PC-3 (cell line): Measurements from ENCODE around the gene PADI1. TPM values are rescaled to one million over a fixed set of nuclear protein-coding genes. Genes with fewer than 3 reads are reported as not detected.

Experiments
- ATAC-seq: fragments of 200-7000 bp; cut with Tn5 transposase; 2 replicates; pipeline ENCODE4 v1.9.1; 2020; ENCODE audit warnings: mild to moderate bottlenecking, moderate library complexity
- BruUV-seq: library from RNA; stranded (reverse); fragments of 400-500 nt; replicated peaks from 2 replicates; lab custom pipeline; 2021; lab: Mats Ljungman, UMichigan
- CTCF ChIA-PET: fragments of 300-600 bp; sonication (Branson Sonifier 250); formaldehyde crosslinking; loops from one replicate; lab custom pipeline; 2022; ENCODE audit warnings: antibody characterized with exemption; lab: Charles Lee
- POLR2A ChIA-PET: fragments of 300-600 bp; sonication (Branson Sonifier 250); formaldehyde crosslinking; loops from one replicate; lab custom pipeline; 2022; ENCODE audit warnings: antibody characterized with exemption; ENCODE audit not compliant: unreplicated experiment; lab: Charles Lee
- DNase-seq: peaks from one replicate; pipeline ENCODE4 v3.0.0-alpha.2; 2015
- H2AFZ ChIP-seq: fragments of 300-600 bp; sonication (generic); 2 replicates; pipeline ENCODE4 v1.6.0; 2016; ENCODE audit warnings: antibody characterized with exemption, low read length
- H3F3A ChIP-seq: fragments of 300-600 bp; sonication (generic); one replicate; pipeline ENCODE4 v1.6.0; 2017; ENCODE audit warnings: antibody characterized with exemption, low read length, control low read depth, mild to moderate bottlenecking; ENCODE audit not compliant: unreplicated experiment
- H3K27ac ChIP-seq: fragments of 300-600 bp; sonication (generic); 2 replicates; pipeline ENCODE4 v1.5.1; 2016; ENCODE audit warnings: mild to moderate bottlenecking, low read length
- H3K27me3 ChIP-seq: fragments of 300-600 bp; sonication (generic); 2 replicates; pipeline ENCODE4 v1.6.1; 2016; ENCODE audit warnings: low read length, mixed read lengths
- H3K36me3 ChIP-seq: fragments of 300-600 bp; sonication (generic); 2 replicates; pipeline ENCODE4 v1.6.1; 2016; ENCODE audit warnings: low read depth, mixed run types, low read length, mixed read lengths
- H3K4me1 ChIP-seq: fragments of 300-600 bp; sonication (generic); 2 replicates; pipeline ENCODE4 v1.5.1; 2016; ENCODE audit warnings: low read length; ENCODE audit not compliant: insufficient read depth
- H3K4me2 ChIP-seq: fragments of 300-600 bp; sonication (generic); 2 replicates; pipeline ENCODE4 v1.6.0; 2016; ENCODE audit warnings: low read length
- H3K4me3 ChIP-seq: fragments of 300-600 bp; sonication (generic); 2 replicates; pipeline ENCODE4 v1.5.1; 2016; ENCODE audit warnings: mild to moderate bottlenecking, low read length, mixed read lengths
- H3K79me2 ChIP-seq: fragments of 300-600 bp; sonication (generic); 2 replicates; pipeline ENCODE4 v1.6.1; 2017; ENCODE audit warnings: low read length, mixed read lengths
- H3K9ac ChIP-seq: fragments of 300-600 bp; sonication (generic); 2 replicates; pipeline ENCODE4 v1.6.0; 2016; ENCODE audit warnings: mild to moderate bottlenecking, low read length
- H3K9me2 ChIP-seq: fragments of 300-600 bp; sonication (generic); replicated peaks from 2 replicates; pipeline ENCODE4 v1.6.1; 2016; ENCODE audit warnings: mixed run types, low read length, mixed read lengths
- H3K9me3 ChIP-seq: fragments of 300-600 bp; sonication (generic); 2 replicates; pipeline ENCODE4 v1.6.1; 2016; ENCODE audit warnings: low read length, mixed read lengths
- H4K20me1 ChIP-seq: fragments of 300-600 bp; sonication (generic); 2 replicates; pipeline ENCODE4 v1.6.1; 2016; ENCODE audit warnings: low read length, mixed read lengths
- CTCF ChIP-seq: fragments of 300-600 bp; sonication (generic); conservative IDR thresholded peaks from 2 replicates; pipeline ENCODE4 v1.5.1; 2017; ENCODE audit warnings: antibody characterized with exemption, low read depth, mild to moderate bottlenecking, low read length
- EZH2 ChIP-seq: fragments of 300-600 bp; sonication (generic); IDR thresholded peaks from one replicate; pipeline ENCODE4 v1.6.1; 2017; ENCODE audit warnings: antibody characterized with exemption, mild to moderate bottlenecking, low read length; ENCODE audit not compliant: unreplicated experiment
- EZH2phosphoT487 ChIP-seq: fragments of 300-600 bp; sonication (generic); IDR thresholded peaks from 2 replicates; pipeline ENCODE4 v1.6.1; 2018; ENCODE audit warnings: mild to moderate bottlenecking, antibody characterized with exemption, low read length, borderline replicate concordance
- intact Hi-C: fragments of 100-400 bp; cut with micrococcal nuclease; formaldehyde crosslinking; loops from 2 replicates; pipeline ENCODE4 v1.9.0; 2023
- total RNA-seq: library from RNA; depleted of rRNA; stranded (reverse); fragments of >200 nt; gene quantifications from 2 replicates; pipeline ENCODE4 v1.2.3, GENCODE V29; 2014

The PADI1 gene
- total RNA-seq, 1 experiment from 2014 or later = 0.73 TPM

GRCh38 chr1:17263936-17264335 is 59.0 kb downstream of the PADI1 start:
- no peak overlapping the region for H3K9ac ChIP-seq
- no peaks in the 10 kb centered on the region for H3F3A ChIP-seq
- POLR2A ChIA-PET = no interaction called here
- H3K4me3 ChIP-seq = no peak overlapping the region
- no peak overlapping the region for H3K27ac ChIP-seq
- no peaks in the 10 kb centered on the region for H3K9me2 ChIP-seq
- no TSS peak for BruUV-seq
- no peaks in the 10 kb centered on the region for H3K27me3 ChIP-seq
- H3K4me1 ChIP-seq = no peaks in the 10 kb centered on the region
- CTCF ChIA-PET = no interaction called here
- no peak overlapping the region for H3K4me2 ChIP-seq
- H3K36me3 ChIP-seq = no peaks in the 10 kb centered on the region
- DNase-seq (no peak), ATAC-seq (no peak)
- no peak overlapping the region for H2AFZ ChIP-seq
- intact Hi-C loops = no loop called here
- no peaks in the 10 kb centered on the region for H4K20me1 ChIP-seq
- H3K79me2 ChIP-seq = no peaks in the 10 kb centered on the region
- no peaks in the 10 kb centered on the region for H3K9me3 ChIP-seq
- no peak for TF ChIP-seq CTCF
- TF ChIP-seq EZH2 = no peak
- TF ChIP-seq EZH2phosphoT487 = no peak

GRCh38 chr1:17264470-17264869 is 59.5 kb downstream of the PADI1 start:
- intact Hi-C loops = no loop called here
- Histone ChIP-seq H3K79me2 (no peaks in the 10 kb centered on the region), H3K36me3 (no peaks in the 10 kb centered on the region), H3K9me2 (no peaks in the 10 kb centered on the region), H3K9me3 (no peaks in the 10 kb centered on the region), H4K20me1 (no peaks in the 10 kb centered on the region), H3K27me3 (no peaks in the 10 kb centered on the region), H3K9ac (no peak overlapping the region), H3K4me3 (no peak overlapping the region), H3F3A (no peaks in the 10 kb centered on the region), H3K4me1 (no peaks in the 10 kb centered on the region), H2AFZ (no peak overlapping the region), H3K27ac (no peak overlapping the region), H3K4me2 (no peak overlapping the region)
- no TSS peak for BruUV-seq
- POLR2A ChIA-PET = no interaction called here
- ATAC-seq = no peak
- no peak for TF ChIP-seq EZH2
- no peak for TF ChIP-seq CTCF
- TF ChIP-seq EZH2phosphoT487 = no peak
- CTCF ChIA-PET = no interaction called here
- no peak for DNase-seq

GRCh38 chr1:17265162-17265561 is 60.2 kb downstream of the PADI1 start:
- BruUV-seq = no TSS peak
- H2AFZ ChIP-seq = no peak overlapping the region
- intact Hi-C loops = no loop called here
- no peak overlapping the region for H3K4me3 ChIP-seq
- CTCF ChIA-PET = no interaction called here
- no peaks in the 10 kb centered on the region for H3K4me1 ChIP-seq
- TF ChIP-seq EZH2phosphoT487 = no peak
- no peak for TF ChIP-seq EZH2
- no peak for TF ChIP-seq CTCF
- no peak overlapping the region for H3K9ac ChIP-seq
- H3K27ac ChIP-seq = no peak overlapping the region
- no peaks in the 10 kb centered on the region for H3K27me3 ChIP-seq
- H4K20me1 ChIP-seq = no peaks in the 10 kb centered on the region
- no peak overlapping the region for H3K4me2 ChIP-seq
- H3K9me3 ChIP-seq = no peaks in the 10 kb centered on the region
- no peaks in the 10 kb centered on the region for H3K79me2 ChIP-seq
- DNase-seq = no peak
- H3K9me2 ChIP-seq = no peaks in the 10 kb centered on the region
- no peak for ATAC-seq
- H3F3A ChIP-seq = no peaks in the 10 kb centered on the region
- H3K36me3 ChIP-seq = no peaks in the 10 kb centered on the region
- POLR2A ChIA-PET = no interaction called here
